NCI-H345 treated with DMSO at 0.1 percent for 48 hours (cell line): Measurements from ENCODE around the gene CPNE5.
"Not testable (repeated sequence)": the region's sequence is repeated elsewhere in the genome, so short reads cannot be mapped to it uniquely, and the experiment has no call there.

Source experiments
- DNase-seq: peaks from one replicate; lab custom pipeline; 2025; ENCODE audit not compliant: unreplicated experiment; lab: John Stamatoyannopoulos, UW

The CPNE5 gene

DNA sequence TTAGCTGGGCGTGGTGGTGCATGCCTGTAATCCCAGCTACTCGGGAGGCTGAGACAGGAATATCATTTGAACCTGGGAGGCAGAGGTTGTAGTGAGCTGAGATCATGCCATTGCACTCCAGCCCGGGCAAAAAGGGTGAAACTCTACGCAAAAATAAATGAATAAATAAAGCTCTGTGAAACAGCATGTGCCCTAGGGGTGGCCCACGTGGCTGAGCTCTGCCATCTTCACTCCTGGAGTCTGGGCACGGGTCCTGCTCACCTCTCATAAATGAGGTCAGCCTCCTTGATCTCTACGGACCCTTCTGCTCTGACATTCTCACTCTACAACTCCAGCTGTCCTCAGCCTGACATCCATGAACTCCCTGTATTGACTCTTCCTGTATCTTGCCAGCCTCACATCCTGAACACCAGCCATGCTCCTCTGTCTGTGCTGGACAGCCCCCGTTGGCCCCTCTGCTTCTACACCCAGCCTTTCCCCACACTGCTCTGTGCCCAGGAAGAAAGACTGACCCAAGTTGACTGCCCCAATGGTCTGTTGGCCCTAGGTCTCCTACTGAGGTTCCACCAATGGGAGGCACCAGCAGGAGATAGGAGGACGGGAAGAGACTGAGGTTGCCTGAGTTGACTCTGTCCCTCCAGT is 21.9 kb downstream of the CPNE5 start:
- no peak for DNase-seq

DNA sequence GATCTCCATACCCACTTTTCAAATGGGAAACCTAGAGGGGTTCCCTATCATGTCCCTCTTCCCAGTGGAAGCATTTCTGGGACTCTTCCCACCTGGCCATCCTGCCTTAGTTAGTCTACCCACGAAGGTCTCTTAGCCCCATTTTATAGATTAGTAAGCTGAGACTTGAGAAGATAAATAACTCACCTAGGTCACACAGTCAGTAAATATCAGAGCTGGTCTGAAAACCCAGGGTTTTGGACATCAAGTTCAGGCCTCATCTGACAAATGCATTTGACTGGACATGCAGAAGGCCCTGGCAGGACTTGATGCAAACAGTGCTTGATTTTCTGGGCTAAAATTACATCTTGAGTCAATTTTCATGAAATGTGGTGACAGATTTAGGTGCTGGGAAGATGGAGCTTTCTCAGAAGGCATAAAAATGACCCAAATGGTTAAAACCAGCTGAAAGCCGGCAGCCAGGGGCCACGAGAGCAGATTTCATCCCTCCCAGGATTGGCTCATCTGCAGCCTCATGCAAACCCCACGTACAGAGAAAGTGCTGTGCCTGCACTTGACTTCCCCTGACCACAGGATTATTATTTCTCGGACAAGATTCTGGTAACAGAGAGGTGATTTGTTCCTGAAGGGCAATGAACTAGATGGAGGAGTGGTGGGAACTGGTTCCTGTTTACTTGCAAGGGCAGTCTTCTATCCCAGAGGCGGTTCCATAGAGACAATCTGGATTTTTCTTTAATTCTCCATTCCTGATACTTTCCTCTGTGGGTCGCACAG is 23.1 kb downstream of the CPNE5 start:
- no peak for DNase-seq

DNA sequence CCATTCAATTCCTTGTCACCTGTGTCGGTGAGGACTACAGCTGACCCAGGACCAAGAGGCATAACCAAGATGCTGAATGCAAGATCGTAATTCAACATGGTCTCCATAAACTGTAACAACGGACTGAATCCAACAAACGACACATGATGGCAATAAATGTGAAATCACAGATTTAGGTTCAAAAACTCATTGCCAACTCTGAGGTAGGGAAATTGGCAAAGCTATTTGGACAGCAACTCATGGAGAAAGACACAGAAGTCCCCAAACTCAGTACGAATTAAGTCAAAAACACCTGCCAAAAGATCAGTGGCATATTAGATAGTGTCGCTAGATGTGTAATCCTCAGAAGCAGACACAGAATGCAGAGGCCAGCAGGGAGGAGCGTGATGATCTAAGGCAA is 25.0 kb downstream of the CPNE5 start:
- no peak for DNase-seq

DNA sequence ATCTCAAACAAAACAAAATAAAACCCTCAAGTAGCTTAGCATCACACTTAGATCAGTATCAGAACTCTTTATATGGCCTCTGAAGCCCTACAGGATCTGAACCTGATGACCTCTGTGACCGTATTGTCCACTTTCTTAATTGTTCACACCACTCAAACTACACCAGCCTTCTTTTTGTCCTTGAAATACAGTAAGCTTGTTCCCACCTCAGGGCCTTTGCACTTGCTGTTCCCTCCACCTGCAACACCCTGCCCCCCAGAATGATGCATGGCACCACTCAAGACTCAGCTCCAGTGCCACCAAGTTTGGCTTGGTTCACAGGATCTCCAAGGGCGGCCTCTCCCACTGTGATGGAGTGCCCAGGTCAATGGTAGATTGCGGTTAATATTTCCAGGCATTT is 25.7 kb downstream of the CPNE5 start:
- no peak for DNase-seq

DNA sequence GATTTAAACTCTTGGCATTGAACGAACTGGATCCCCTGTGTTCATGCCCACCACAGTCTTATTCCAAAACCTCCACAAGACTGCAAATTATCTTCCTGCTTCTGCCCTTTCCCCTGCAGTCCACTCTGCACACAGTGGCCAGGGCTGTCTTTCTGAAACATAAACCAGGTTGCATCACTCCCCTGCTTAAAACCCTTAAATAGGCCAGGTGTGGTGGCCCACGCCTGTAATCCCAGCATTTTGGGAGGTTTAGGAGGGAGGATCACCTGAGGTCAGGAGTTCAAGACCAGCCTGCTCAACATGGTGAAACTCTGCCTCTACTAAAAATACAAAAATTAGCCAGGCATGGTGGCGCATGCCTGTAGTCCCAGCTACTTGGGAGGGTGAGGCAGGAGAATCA is 26.2 kb downstream of the CPNE5 start:
- DNase-seq = not testable (repeated sequence)

DNA sequence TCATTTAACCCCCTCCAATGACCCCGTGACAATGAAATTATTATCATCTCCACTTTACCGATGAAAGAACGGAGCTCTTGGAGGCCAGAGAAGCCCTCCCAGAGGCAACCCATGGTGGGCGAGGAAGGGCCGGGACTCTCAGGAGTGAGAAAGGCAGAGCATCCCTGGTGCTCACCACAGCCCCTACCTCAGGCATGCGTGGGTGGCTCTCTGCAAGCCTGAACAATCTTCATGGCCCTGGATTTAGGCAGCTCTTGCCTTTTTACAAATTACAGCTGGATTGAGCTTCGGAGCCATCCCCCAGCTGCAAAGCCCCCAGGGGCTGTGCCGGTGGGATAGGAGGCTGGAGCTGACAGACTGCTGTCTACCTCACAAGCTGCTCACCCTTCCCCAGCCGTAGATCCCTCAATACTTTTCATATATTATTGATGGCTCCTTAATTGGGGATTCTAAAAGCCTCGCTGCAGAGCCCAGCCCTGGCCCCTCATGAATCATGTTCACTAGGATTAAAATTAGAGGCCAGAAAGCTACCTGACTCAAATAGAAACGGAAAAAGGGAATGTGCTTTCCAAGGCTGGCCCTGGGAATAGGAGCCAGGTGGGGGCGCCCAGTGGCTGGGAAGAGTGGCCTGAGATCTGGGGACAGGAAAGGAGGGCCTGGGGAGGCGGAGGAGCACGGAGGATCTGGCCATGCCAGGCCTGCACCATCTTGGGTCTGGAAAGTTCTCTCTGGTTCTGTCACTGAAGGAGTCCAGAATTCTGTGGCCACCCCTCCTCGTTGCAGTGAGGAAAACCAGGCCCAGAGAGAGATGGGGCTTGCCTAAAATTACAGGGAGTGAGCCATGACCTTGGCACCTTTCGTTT is 29.1 kb downstream of the CPNE5 start:
- DNase-seq = no peak

DNA sequence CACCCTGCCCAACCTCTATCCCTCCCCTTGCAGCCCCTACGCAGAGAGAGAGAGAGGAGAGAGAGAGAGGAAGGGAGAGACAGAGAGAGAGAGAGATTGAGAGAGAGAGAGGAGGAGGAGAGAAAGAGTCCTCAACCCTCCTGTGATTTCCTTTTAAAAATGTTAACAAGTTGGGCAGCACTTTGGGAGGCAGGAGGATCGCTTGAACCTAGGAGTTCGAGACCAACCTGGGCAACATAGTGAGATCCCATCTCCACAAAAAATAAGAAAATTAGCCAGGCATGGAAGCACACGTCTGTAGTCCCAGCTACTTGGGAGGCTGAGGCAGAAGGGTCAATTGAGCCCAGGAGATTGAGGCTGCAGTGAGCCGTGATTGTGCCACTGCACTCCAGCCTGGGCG is 30.1 kb downstream of the CPNE5 start:
- DNase-seq = no peak

DNA sequence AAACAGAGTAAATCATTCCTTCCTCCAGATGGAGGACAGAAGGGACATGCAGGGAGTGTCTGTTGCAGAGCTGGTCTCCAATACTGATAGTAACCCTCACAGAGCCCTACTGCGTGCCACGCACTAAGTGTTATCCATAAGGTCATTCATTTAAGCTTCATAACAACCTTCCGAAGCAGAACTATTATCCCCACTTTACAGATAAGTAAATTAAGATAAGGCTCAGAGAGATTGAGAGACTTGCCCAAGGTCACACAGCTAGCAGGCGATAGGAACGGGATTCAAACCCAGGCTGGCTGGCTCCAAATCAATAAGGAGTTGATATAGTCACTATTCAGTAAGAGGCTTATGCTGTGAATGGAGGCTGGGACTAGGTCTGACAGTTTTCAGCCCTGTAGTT is 30.6 kb downstream of the CPNE5 start:
- DNase-seq = no peak

DNA sequence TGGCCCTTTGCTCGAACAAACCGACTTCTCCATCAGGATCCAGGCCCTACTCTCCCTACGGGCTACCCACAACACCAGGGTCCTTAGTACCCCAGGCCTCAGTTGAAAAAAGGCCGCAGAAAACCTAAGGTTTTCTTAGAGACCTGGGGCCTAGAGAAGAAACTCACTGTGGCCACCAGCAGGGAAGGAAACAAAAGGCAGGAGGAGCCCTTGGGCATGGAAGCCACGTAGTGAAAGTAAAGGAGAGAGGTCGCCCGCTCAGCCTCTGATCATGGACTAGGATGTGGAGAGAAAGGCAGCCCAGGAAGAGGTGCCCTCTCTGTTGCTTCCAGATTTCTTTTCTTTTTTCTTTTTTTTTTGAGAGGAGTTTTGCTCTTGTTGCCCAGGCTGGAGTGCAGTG is 31.5 kb downstream of the CPNE5 start:
- DNase-seq = no peak

DNA sequence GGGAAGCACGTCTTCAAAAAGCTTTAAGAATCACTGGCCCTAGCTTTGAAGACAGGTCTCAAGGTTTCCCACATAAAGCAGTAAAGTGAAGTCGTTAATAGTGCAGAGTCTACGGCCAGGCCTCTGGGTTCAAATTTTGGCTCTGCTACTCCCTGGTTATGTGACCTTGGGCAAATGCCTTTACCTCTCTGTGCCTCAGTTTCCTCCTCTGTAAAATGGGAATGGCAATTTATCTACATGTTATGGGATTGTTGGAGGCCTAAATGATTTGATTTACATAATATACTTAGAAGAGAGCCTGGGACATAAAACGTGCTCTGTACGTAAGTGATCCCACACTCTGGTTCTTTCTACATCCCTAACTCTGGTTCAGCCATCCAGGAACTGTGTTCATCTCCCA is 32.1 kb downstream of the CPNE5 start:
- no peak for DNase-seq

DNA sequence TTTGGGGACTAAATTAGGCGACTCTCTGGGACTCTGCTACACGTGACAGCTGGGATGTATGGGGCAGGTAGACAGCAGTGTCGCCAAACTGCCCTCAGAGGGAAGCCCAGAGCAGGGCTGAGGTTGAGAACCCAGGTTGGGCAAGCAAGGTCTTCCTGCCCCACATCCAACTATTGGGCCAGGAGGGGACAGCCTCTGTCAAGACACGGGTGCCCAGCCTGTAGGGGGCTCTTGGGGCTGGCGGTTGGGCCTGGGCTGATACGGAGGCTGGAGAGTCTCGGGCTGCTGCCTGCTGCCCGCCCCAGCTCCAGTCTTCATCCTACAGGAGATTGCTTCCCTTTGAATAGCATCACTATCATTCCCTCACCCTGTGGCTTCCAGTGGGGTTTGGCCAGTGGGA is 33.3 kb downstream of the CPNE5 start:
- no peak for DNase-seq

DNA sequence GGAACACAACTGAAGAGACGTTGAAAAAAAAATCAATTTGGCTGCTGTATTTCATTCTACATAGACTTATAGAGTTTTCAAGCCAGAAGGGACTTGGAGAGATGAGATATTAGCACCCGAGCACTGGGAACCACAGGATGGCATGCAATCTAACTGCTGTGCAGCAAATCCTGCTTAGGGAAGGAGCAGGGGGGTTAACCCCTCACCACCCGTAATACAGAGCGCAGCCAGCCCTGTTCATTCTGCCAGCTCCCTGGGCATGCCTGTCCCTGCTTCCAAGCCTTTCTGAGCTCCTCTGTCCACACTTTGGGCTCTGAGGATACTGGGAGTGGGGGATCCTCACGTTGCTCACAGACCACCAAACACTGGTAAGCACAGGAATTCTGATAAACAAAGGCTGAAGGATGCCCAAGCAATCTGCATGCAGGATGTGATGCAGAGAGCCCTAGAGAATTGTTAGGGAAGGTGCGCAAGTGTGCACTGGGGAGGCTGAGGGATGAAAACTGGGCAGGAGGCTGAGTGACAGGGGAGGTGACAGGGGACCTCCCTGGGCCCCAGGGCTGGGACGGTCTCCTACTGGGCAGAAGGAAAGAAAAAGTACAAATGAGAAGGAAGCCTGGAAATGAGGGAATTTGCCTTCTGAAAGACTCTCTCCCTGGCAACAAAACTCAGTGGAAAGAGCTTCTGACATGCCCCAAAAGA is 34.0 kb downstream of the CPNE5 start:
- DNase-seq = no peak

DNA sequence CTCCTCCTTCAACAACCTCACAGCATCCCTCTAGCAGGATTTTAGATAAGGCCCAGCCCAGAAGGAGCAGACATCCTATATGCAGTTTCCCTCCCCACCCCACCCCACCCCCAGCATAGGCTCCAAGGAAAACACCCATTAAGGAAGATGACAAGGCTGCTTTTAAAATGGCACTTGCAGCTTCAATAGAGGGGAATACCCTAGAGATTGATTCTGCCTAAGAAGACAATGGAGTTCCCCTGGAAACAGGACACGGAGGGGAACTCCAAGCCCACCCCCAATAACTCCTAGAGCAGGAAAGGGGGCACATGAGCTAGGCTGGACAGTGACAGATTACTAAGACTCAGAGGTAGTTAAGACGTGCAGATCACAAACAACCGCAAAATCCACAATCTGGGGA is 34.7 kb downstream of the CPNE5 start:
- DNase-seq = no peak

DNA sequence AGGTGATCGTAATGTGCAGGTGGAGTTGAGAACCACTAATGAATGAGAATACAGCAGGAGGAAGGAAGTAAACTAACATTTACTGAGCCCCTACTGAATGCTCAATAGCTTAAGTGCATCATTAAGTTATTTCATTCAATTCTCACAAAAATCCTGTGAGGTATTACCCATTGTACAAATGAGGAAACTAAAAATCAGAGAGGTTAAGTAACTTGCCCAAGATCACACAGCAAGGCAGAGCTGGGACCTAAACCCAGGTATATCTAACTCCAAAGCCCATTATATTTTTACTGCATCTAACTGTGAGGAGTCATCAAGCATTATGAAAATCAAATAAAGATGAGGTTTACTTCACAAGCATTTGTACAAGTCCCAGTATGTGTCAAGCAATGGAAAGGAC is 35.3 kb downstream of the CPNE5 start:
- DNase-seq = no peak

DNA sequence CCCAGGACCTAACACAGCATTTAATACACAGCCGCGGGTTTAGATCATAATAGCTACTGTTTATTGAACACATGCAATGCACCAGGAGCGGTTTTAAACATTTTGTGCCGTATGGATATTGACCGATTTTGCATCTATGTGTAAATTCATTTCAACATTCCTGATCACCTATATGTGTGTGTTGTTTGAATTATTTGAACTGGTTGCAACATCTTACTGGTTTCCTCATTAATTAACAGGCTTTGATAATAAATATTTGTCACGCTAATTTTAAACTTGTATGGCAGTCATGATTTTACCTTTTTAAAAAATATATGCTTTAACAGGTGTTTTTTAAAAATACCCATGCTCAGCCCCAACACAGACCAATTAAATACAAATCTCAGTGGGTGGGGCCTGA is 35.8 kb downstream of the CPNE5 start:
- DNase-seq = no peak

DNA sequence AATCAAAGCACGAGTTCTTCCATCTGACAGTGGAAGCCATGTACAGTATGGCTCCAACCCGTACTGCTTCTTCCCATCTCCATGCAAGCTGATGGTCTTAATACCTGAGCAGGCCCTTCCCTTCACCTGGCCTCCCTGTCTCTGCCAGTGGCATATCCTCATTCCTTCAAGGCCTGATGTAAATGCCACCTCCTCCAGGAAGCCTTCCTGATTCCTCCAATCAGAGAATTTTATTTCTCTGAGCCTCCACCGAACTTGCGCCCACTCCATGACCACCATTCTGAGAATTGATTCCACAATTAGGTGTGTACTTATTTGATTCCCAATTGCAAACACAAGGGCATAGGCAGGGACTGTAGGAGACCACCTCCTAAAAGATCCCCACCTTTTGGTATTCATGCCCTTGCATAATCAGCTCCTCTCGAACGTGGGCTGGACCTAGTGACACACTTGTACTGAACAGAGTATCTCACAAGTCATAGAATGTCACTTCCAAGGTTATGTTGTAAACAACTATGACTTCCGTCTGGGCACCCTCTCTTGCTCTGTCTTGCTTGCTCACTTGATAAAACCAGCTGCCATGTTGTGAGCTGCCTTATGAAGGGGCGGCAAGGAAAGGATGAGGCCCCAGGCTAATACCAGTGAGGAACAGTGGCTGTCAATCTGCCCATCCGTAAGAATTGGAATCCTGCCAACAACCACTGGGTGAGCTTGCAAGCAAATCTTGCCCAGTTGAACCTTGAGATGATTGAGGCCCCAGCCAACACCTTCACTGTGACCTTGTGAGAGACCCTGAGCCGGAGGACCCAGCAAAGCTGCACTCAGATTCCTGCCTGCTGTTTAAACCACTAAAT is 38.8 kb downstream of the CPNE5 start:
- DNase-seq = no peak

DNA sequence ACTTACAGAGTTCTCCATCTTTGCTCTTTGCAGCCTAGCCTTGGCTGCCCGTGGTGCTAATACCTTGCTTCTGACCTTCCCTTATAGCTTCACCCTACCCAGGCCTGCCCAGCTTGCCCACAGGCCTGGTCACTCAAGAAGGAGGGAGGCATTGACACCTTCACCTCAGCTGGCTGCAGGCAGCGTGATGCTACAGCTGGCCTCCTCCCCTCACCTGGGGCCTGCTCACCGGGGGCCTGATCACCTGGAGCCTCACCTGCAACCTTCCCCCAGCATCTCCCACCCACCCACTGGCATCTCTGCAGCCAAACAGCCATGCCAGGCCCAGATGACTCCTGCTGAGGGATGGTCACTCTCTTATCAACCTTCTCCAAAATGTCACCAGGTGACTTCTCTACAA is 40.4 kb downstream of the CPNE5 start:
- no peak for DNase-seq

DNA sequence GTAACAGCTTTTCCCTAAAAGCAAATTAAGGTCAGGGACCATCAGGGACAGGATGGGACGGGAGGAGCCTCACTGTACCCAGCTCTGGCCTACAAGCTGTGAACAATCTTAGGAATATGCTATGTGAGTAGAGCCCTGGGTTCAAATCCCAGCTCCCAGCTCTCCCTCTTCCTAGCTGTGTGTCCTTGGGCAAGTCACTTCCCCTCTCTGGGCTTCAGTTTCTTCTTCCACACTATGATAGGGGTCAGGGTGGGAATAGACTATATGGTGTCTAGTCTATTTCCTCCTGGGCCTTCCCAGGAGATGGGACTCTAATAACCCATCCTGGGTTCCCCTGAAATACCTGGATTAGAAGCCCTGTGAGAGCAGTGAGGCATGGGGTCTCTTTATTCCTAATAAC is 41.6 kb downstream of the CPNE5 start:
- no peak for DNase-seq

DNA sequence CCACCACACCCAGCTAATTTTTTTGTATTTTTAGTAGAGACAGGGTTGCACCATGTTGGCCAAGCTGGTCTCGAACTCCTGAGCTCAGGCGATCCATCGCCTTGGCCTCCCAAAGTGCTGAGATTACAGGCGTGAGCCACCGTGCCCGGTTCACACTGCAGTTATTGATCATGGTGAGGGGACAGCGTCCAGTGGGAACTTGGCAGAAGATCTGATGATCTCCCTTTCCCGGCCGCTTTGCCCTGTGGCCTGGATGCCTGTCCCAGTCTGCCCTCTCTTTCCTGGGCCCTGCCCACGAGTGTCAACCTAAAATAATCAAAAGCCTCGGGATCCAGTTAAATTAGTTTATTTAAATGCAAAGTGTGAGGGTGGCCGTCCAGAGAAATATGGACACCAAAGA is 42.2 kb downstream of the CPNE5 start:
- no peak for DNase-seq

DNA sequence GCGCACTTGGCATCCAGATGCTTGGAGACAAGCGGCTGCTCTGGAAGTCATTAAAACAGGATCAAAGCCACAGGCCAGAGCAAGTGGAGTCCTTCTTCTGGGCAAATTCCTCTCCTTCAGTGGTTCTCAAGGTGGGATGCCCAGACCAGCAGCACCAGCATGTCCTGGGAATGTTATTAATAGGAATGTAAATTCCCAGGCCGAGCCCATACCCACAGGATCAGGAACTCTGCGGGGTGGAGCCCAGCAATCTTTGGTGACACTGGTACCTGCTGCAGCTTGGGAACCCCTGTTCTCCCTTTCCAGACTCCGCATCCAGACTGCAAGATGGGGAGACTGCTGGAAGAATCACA is 44.6 kb downstream of the CPNE5 start:
- no peak for DNase-seq
